Measurements from ENCODE around the gene SGTA.

DNA sequence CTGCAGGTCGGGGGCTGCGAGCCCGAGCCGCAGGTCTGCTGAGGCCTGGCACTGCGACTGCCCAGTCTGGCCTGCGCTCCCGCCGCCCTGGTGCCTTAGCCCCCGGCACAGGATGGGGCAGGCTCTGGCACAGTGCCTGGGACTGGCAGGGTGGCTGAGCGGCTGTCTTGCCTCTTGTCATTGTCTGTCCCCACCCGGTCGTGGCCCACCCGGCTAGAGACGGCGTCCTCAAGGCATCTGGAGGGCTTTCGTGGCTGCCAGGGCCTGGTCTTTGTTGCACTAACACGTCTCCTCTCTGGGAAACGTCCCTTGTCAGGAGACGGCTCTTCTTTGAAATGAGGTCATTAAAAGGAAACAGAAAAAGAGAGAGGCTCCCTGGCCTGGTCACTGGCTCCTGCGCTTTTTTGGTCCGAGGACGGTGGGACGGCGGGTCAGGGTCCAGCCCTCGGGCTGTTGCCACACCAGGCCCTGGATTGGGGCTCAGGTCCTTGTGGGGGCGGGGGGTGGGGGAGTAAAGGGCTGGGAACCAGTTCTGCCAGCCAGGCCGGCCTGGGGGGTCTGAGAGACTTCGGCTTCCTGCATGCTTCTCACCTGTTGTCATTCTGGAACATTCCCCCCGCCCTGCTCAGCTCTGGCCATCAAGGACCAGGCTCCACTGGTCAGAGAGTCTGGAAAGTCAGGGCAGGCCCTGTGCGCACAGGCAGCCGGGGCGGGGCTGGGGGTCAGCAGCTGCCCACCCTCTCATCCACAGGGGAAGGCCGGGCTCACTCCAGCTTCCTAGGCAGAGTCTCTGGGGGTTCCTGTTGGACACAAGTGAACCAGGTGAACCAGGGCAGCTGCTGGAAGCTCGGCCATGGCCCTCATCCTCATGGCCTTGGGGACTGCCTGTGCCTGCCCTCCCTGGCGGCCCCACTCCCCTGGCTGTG, 30.4 kb upstream of the SGTA start:
- TF ChIP-seq, protein P1, sequence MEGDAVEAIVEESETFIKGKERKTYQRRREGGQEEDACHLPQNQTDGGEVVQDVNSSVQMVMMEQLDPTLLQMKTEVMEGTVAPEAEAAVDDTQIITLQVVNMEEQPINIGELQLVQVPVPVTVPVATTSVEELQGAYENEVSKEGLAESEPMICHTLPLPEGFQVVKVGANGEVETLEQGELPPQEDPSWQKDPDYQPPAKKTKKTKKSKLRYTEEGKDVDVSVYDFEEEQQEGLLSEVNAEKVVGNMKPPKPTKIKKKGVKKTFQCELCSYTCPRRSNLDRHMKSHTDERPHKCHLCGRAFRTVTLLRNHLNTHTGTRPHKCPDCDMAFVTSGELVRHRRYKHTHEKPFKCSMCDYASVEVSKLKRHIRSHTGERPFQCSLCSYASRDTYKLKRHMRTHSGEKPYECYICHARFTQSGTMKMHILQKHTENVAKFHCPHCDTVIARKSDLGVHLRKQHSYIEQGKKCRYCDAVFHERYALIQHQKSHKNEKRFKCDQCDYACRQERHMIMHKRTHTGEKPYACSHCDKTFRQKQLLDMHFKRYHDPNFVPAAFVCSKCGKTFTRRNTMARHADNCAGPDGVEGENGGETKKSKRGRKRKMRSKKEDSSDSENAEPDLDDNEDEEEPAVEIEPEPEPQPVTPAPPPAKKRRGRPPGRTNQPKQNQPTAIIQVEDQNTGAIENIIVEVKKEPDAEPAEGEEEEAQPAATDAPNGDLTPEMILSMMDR (IDR thresholded peaks at IDR 0.05): no peak
- TF ChIP-seq TCF7L2 (IDR thresholded peaks at IDR 0.05; ENCODE audit: low read depth, low read length): no peak
- no peak for TF ChIP-seq SIN3A (IDR thresholded peaks at IDR 0.05; ENCODE audit: borderline replicate concordance, insufficient read depth, low read depth, low read length)
- no peak for TF ChIP-seq POLR2AphosphoS5 (IDR thresholded peaks at IDR 0.05; ENCODE audit: low read depth, low read length)
